Stimulated activated CD4-positive, alpha-beta T cell treated with anti-CD3 and anti-CD28 coated beads, TNF-alpha, amount 100 ng/mL, for 1 hour (primary cell): ENCODE measurements around the gene AFF3.
"Not testable (repeated sequence)": the region's sequence is repeated elsewhere in the genome, so short reads cannot be mapped to it uniquely, and the experiment has no call there.

Experiments used
- DNase-seq, 3 donors: peaks; one replicate each; pipeline ENCODE4 v3.0.0-alpha.2; 2020; ENCODE audit warnings: low read depth in 3 of 3, low spot score in 1 of 3

Gene AFF3, protein sequence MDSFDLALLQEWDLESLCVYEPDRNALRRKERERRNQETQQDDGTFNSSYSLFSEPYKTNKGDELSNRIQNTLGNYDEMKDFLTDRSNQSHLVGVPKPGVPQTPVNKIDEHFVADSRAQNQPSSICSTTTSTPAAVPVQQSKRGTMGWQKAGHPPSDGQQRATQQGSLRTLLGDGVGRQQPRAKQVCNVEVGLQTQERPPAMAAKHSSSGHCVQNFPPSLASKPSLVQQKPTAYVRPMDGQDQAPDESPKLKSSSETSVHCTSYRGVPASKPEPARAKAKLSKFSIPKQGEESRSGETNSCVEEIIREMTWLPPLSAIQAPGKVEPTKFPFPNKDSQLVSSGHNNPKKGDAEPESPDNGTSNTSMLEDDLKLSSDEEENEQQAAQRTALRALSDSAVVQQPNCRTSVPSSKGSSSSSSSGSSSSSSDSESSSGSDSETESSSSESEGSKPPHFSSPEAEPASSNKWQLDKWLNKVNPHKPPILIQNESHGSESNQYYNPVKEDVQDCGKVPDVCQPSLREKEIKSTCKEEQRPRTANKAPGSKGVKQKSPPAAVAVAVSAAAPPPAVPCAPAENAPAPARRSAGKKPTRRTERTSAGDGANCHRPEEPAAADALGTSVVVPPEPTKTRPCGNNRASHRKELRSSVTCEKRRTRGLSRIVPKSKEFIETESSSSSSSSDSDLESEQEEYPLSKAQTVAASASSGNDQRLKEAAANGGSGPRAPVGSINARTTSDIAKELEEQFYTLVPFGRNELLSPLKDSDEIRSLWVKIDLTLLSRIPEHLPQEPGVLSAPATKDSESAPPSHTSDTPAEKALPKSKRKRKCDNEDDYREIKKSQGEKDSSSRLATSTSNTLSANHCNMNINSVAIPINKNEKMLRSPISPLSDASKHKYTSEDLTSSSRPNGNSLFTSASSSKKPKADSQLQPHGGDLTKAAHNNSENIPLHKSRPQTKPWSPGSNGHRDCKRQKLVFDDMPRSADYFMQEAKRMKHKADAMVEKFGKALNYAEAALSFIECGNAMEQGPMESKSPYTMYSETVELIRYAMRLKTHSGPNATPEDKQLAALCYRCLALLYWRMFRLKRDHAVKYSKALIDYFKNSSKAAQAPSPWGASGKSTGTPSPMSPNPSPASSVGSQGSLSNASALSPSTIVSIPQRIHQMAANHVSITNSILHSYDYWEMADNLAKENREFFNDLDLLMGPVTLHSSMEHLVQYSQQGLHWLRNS (N-terminal part only)

DNA sequence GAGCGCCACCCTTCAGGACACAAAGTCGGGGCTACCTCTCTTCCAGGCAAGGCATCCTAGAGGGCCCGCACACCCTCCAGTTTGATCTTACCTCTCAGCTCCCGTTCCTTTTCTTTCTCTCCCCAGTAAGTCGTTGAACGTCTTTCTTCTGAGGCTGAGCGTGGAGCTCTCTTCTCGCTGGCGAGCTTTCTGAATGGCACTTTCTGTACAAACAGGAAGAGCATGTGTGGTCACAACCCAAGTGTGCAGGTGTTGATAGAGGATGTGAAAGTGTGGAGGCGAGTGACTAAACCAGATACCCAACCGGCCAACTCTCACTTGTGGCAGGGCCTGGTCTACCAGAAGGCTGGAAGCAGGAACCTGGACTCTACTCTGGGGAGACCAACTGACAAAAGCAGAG, at the start of gene AFF3:
AFF3 (minus strand) TSS at position 198 of the 400 bp plus-strand sequence. CDS start 38,136 bp downstream, outside the sequence.
- peak in 2 of 3 donors; percentile 5 to 10 for DNase-seq

DNA sequence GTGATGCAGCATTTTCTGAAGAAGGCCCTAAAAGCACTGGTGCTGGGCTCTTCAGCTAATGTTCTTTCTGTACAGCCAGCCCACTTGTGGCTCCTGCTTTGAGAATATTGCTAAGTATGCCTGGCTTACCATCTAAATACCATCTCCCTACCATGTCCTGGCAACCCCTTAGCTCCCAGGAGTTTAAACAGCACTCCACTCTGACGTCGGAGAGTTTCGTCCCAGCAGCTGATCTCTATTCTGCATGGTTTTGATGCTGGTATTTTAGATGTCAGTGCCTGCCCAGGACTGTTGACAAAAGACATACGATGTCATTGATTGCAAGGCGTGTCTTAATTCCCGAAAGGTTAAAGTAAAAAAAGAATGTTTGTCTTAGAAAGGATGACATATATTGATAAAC, 47.0 kb upstream of the AFF3 start:
- DNase-seq = no peak

DNA sequence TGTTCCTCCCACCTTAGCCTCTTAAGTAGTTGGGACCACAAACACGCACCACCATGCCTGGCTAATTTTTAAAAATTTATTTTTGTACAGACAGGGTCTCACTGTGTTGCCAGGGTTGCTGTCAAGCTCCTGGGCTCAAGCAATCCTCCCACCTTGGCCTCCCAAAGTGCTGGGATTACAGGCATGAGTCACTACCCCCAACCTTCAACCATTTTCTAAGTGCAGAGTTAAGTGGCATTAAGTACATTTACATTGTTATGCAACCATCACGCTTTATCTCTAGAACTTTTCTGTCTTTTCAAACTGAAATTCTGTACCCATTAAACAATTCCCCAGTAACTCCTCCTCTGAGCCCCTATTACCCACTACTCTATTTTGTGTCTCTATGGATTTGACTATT, 45.9 kb upstream of the AFF3 start:
- no peak for DNase-seq

DNA sequence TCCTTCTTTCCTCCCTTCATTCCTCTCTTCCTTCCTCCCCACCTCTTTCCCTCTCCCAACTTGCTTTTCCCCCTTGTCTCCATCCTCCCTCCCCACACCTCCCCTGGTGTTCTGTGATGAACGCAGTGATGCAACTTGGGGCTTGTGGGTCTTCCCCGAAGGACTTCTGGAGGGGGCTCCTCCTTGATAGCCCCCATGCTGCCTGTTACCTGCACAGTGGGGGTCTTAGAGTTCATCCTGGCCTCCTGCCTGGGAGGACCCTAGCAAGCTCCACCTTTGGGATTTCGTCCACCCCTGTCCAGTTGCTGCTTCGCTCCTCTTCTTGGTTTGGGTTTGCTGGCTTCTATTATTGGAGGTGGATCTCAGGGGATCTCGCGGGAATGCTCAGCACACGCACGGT, 43.7 kb upstream of the AFF3 start:
- no peak for DNase-seq

DNA sequence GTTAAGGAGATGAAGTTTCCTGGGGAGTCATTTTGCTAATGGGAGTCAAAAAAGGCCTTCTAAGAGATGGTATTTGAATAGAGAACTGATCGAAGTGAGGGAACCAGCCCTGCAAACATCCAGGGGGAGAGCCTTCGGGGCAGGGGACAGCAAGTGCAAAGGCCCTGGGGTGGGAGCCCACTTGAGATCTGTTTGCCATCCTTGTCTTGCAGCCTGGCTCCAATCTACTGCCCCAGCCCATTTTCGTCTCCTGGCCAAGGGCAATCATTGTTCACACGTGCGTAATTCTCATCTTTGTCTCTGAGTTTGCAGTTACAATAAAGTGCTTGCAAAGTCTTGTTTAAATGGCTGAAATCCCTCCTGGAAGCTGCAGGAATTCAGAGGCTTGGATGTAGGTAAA, 43.1 kb upstream of the AFF3 start:
- DNase-seq = no peak

DNA sequence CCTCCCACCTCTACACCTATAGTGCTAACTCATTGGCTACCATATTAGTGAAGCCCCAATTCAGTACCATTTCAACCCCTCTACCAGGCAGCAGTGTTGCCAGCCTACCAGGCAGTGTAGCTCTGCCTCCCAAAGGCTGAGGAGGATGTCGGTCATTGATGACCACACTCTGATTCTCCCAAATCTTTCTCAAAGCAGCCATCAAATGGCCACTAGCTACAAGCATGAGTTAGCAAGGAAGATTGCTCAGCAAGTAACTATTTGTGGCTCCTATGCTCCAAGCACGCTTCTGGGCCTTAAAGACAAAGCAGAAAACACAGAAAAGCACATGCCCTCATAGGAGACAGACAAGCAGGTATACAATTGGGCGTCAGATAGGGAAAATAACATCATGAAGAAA, 42.7 kb upstream of the AFF3 start:
- no peak for DNase-seq

DNA sequence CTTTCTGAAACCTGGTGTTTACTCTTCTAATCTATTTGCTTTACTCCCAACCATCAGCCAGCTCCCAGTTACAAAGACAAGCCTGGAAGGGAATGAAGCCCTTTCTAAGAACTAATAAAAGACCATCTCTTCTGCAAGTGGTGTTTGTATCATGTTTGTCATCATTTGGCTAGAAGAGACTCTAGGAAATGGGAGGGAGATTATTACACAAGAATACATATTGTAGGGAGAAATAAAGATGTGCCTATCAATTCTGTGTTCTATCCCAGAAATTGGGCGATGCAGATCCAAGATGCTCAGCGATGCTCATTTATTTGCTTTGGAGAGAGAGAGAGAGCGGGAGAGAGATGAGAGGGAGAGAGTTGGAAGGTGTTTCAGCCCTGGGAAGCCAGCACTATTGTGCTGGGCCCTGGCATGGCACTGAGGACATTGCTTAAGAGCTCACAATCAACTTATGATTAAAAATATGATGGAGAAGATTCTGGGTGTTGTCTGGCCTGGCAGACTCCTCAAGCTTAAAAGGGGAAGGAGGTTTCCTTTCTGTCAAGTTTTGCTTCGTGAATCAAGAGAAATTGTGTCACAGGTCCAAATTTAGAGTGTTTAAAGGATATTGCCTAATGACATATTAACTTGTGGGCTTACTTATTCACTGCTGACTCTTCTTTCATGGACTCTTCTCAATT, 41.8 kb upstream of the AFF3 start:
- DNase-seq = no peak

DNA sequence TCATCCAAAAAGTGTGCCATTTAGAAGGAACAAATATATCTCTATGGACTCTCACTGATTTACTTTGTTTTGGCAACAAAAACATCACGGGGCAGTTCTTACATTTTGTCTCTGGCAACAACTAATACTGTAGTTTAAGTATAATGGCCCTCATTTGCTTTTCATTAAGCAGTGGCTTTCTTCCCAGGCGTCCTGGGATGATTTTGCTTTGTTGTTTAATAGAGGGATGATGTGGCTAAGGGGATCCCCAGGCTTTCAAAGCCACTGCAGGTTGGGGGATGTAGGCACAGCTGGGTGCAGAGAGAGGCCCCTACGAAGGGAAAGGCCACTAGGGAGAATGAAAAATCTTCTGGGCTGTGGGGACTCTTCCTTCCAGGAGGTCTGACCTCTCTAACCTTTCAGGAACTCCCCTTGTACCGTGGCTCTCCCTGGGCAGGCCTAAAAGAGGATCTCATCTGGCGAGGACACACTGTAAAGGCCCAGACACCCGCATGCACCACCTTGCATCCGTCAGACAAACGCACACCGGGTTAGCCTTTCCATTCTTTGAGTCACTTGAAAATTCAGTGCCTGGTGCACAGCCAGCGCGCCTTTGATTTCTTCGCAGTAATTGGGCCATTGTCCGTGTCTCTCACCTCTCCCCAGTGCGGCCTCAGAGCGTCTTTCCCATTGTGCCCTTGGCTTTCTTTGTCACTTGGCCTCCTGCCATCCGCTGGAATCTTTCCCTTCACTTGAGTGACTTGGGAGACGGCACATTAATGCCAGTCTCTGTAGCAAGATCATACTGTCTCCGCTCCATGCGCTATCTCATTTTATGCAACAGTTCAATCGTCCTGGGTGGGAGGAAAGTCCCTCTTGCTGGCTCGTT, 40.3 kb upstream of the AFF3 start:
- DNase-seq = no peak

DNA sequence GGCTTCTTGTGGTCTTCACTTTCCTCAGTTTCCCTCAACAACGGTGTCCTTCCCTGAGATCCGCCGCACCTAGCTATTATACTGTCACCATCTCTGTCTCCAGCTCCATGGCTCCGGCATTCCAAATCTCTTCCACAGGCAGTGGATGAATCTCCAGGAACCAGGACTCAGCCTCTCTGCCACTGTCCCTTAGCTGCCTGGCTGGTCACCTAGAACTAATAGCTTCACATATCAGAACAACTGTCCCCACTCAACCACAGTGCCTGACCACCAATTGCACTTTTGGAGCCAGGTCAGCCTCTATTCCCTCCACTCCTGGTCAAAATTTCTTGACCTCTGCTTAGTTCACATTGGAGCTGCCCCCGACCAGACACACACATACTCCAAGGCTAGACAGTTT, 38.1 kb upstream of the AFF3 start:
- no peak for DNase-seq

DNA sequence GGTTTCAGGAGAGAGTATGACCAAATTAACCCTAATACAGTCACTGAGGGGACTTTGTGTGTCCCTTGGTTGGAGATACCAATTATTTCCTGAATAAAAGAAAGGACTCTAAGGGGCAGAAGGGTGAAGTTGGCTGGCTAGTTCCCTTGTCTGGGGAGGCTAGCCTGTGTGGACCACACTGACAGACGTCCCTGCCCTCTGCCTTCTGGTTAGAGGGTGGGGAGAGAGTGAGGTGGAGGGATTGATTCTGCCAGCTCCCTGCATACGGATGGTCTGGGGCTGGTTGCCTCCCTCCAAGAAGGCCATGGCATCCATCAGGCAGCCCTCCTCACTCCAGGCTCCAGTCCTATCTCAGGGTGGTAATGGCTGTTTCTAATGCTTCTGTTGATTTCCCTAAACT, 37.4 kb upstream of the AFF3 start:
- no peak for DNase-seq

DNA sequence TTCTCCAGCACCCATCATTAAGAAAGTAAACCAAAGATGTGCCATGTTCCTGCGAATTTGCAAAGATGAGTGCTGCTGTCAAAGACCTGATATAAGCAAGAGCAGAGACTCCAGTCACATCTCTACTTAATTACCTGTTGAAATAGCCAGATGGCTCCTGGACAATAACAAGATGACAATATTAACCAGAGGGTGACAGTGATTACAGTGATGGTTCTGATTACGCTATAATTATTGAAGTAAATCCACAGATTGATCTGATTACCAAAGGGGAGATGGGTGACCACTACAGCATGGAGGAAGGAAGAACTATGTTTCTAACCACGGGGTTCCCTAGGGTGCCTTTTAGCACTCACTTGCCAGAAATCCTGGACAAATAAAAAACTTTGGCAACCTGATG, 36.5 kb upstream of the AFF3 start:
- DNase-seq = no peak

DNA sequence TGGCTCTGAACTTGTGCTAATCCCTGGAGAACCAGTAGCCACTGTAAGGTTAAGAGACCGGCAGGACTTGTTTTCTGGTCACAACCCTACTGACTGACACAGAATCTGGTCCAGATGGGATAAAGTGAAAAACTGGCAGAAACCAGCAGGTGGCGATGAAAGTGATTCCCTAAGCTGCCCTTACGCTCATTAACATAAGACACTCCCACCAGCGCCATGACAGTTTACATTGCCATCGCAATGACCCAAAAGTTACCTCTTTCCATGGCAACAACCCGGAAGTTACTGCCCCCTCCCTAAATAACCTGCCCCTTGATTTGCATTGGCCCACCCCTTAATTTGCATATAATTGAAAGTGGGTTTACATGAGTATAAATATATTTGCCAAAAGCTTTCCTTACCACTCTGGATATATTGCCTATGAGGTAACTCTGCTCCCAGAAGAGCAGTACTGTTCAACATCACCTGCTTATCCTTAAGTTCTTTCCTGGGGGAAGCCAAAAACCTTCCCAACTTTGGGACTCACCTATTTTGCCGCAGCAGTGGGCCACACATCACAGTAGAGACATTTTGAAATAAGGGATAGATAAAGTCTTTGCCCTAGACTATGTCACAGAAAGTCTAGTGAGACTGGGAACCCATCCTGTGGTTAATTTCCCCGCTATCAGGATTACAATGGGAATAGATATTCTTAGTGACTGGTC, 35.8 kb upstream of the AFF3 start:
- no peak for DNase-seq

DNA sequence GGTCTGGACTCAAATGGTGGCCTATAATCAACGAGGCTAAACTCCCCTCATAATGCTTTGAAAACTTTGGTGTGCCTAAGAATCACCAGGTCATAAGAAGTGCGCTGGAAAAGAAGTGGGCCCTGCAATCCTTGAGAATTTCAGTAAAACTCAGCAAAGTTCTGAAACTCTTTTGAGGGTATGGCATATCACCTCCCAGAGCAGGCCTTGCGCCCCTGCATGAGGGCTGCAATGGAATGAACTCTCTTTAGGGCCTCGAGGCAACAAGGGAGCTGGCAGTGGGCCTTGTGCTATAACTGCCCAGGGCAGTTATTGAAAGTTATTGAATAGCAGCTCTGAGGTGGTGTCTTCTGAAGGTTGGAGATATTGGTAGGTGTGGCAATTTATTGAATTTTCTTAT, 34.5 kb upstream of the AFF3 start:
- DNase-seq = no peak

DNA sequence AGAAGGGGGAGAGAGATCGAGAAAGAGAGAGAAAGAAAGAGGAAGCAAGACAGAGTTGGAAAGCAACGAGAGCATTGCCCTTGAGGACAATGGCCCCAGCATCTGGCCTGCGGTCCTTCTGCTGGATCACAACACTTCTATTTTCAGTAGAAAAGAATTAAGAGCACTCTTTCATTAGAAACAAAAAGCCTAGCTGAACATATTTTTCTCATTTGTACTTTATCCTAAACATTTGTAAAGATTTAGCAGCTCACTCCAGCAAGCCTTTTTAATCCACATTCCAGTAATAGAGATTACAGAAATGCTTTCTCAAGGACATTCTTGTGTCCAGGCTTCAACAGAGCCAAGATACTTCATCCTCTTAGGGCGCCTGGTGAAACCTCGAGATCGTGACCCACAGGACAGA, 31.6 kb upstream of the AFF3 start:
- DNase-seq = no peak

DNA sequence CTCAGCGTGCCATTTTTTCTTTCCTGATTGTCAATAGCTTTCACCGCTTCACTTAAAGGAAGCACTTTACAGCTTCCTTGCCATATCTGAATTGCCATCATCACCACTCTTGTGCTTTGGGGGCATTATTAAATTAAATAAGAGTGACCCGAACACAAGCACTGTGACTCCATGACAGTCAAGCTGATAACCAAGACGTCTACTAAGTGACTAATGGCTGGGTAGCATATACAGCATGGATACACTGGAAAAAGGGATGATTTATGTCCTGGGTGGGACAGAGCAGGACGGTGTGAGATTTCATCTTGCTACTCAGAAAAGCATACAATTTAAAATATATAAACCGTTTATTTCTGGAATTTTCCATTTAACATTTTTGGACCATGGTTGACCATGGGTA, 24.3 kb upstream of the AFF3 start:
- DNase-seq = no peak

DNA sequence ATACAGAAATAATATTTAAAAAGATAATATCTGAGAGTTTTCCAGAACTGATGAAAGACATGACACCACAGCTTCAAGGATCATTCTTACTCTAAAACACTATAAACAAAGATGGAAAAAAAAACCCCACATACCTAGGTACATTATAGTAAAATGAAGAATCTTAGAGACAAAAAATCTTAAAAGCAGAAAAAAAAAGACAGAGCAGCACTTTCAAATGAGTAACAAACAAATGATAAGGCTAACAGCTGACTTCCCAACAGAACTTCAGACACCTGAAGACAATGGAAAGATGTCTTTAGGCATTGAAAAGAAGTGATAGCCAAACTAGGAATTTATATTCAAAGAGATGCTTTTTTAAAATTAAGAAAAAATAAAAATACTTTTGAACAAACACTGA, 21.2 kb upstream of the AFF3 start:
- no peak for DNase-seq

DNA sequence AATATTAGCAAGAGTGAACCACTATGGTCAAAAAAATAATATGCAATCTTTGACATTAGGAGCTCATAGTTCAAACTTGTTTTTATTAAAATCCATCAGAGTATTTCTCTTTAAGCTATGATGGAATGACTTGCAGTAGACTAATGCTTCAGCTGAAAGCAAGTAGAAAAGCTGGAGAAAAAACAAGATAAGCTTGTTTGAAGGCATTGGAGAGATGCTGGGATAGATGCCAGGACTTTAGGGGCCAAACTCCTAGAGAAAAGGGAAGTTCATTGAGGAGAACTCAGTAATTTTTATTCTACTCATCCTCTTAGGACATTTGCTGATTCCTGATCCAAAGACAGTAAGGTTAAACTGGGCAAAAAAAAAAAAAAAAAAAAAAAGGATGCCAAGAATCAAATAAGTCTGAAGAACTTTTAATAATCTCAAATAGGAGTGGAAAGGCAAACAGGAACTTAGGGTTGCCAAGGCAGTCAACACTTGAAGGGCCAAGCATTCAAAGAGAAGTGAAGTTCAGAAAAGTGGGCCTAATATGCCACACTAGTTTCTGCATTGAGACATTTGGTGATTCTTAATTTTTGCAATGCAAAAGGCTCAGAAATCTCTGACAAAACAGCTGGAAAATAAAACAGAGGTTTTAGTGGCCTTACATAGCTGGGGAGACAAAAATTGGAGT, 19.7 kb upstream of the AFF3 start:
- no peak for DNase-seq

DNA sequence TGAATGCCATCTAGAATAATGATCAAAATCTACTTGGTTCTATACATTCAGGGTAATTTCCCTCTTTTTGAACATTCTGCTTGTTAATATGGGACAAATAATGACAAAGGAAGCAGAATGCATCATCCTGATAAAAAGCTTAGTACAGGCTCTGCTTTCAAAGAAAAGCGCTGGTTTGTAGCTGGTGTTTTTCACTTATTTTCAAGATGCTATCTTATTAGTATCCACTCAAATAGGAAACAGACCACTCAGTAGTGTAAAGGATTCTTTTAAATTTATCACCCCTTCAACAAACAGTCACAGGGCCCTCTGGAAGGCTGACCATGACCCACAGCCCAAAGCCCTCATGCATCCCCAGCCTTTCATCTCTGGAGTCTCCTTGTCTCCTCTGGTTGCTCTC, 18.0 kb upstream of the AFF3 start:
- no peak for DNase-seq

DNA sequence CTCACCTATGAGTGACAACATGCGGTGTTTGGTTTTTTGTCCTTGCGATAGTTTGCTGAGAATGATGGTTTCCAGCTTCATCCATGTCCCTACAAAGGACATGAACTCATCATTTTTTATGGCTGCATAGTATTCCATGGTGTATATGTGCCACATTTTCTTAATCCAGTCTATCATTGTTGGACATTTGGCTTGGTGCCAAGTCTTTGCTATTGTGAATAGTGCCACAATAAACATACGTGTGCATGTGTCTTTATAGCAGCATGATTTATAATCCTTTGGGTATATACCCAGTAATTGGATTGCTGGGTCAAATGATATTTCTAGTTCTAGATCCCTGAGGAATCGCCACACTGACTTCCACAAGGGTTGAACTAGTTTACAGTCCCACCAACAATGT, 9.4 kb upstream of the AFF3 start:
- DNase-seq = not testable (repeated sequence)
